ENCODE results near the gene LMNA.
A peak's percentile ranks its signal among the peaks of the same experiment; 100 is the strongest.
"Not testable (repeated sequence)": the region's sequence is repeated elsewhere in the genome, so short reads cannot be mapped to it uniquely, and the experiment has no call there.

The LMNA gene

DNA sequence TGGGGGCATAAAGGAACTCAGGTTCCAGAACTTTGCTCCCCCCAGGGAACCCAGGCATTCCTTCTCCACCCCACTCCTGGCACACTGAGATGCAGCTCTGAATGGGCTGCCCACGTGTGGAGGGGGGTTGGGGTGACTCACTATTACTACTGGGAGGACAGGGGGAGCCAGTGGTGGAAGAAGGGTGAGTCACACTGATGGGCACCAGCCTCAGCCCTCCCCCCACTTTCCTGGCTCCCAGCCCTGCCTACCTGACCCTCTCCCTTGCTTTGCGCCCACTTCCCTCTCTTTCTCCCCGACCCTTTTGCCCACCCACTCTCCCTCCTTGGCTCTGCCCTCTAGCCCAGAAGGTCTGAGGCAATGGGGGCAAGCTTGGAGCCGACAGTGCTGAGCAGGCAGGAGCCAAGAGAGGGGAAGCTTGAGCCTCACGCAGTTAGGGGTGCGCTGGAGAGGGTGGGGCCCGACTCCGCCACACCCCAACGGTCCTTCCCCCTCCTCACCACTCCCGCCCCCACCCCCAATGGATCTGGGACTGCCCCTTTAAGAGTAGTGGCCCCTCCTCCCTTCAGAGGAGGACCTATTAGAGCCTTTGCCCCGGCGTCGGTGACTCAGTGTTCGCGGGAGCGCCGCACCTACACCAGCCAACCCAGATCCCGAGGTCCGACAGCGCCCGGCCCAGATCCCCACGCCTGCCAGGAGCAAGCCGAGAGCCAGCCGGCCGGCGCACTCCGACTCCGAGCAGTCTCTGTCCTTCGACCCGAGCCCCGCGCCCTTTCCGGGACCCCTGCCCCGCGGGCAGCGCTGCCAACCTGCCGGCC lies at the start of gene LMNA:
Gene LMNA (plus strand): TSS at position 611 of the 818 bp plus-strand sequence. CDS start 208 bp downstream, outside the sequence.
- DNase-seq (ENCODE audit: low spot score), result peak; percentile 87

- DNase-seq (ENCODE audit: low spot score), result no peak
Measured at GRCh38 chr1:156065212-156065611, 49.3 kb upstream of the LMNA start.

GRCh38 chr1:156065871-156066270 lies 48.6 kb upstream of the LMNA start:
- DNase-seq (ENCODE audit: low spot score), result no peak

- DNase-seq (ENCODE audit: low spot score), result no peak
Measured at GRCh38 chr1:156067262-156067661, 47.2 kb upstream of the LMNA start.

GRCh38 chr1:156069490-156070455 lies 44.7 kb upstream of the LMNA start:
- DNase-seq (ENCODE audit: low spot score), result no peak

- no peak for DNase-seq (ENCODE audit: low spot score)
Measured at GRCh38 chr1:156070548-156070947, 44.0 kb upstream of the LMNA start.

DNA sequence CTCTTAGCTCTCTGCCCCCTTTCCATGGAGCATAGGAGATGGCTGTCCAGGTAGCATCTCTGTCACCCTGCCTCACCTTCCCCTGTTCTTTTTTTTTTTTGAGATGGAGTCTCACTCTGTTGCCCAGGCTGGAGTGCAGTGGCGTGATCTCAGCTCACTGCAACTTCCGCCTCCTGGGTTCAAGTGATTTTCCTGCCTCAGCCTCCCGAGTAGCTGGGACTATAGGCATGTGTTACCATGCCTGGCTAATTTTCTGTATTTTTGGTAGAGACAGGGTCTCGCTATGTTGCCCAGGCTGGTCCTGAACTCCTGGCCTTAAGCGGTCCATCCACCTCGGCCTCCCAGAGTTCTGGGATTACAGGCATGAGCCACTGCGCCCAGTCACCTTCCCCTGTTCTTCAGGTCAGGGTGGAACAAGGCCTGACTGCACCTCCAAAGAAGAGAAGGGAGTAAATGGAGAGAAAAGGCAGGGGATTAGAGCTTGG lies 43.1 kb upstream of the LMNA start:
- DNase-seq (ENCODE audit: low spot score), result not testable (repeated sequence)

DNA sequence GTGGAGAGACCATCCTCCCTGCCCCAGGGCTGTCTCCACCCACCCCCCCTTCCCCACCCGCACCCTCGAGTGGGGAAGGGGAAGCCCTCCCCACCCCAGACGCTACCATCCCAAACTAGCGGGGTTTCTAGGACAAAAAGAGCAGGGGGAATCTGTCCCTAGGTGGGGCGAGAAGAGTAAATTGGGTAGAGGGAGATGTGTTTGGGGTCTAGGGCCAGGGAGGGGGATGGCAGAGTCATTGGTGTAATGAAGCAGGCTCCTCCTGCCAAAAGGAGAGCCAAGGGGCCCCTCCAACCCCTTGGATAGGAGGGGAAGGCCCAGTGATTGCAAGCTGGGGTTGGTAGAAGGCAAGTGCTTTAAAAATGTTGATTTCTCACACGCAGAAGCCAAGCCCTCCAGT lies 42.3 kb upstream of the LMNA start:
- DNase-seq (ENCODE audit: low spot score), result no peak

DNA sequence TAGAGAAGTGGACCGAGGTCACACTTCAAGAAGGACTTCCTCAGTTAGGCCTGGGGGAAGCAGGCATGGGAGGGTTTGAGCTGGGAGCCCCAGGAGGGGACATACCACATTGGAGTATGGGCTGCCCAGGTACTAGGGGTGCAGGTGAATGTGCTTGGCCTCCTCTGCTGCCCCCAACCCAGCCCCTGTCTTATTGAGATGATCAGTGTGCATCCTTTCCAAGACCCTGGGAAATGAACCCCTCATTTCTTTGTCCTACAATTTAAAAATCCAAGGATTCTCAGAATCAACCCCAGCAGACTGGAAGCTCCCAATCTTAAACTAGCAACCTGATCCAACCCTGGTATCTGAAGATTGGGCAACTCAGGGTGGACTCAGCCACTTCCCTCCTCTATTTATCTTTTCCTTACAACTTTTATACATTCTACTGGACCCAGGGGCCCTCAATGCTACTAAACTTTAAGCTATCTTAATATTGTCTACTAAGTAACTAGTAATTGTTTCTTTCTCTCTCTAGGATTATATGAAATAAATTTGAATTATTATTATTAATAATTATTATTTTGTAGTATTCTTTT lies 41.3 kb upstream of the LMNA start:
- no peak for DNase-seq (ENCODE audit: low spot score)

- no peak for DNase-seq (ENCODE audit: low spot score)
Measured at GRCh38 chr1:156073740-156074139, 40.8 kb upstream of the LMNA start.

DNA sequence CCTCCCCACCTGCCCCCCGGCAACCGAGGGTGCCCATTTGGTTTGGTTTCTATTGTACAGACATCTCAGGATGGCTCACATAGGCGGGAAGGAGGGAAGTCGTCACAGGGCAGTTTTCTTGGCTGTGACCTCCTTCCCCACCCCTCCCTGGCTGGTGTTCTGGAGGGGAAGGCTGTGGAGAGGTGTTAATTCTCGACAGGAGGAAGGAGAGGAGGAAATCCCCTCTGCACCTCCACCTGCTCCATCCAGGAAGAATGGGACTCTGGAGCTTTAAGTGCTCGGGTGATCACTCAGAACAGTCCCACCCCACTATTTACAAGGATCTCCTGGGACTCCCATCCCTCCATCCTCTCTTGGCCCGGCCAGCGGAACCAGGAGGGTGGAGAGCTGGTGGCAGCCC lies 39.9 kb upstream of the LMNA start:
- DNase-seq (ENCODE audit: low spot score), result no peak

- DNase-seq (ENCODE audit: low spot score), result no peak
Measured at GRCh38 chr1:156075162-156075561, 39.3 kb upstream of the LMNA start.

DNA sequence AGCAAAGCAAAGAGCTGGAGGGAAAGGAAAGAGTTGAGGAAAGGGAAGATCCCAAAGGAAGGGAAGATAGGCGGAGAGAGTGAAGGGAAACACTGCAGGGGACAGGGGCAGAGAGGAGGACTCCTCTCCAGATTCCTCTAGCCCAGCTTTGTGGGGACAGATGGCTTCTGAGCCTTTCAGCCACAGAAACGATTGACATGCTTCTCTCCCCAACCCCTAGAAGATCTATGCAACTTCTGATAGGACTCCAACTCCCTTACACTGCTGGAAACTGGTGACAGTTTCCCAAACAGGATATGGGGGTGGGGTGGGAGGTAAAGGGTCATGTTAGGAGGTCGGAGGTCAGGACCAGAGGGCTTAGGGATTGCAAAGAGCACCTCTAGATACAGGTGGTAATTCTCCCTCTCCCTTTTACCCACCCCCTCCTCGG lies 38.7 kb upstream of the LMNA start:
- DNase-seq (ENCODE audit: low spot score), result no peak

- no peak for DNase-seq (ENCODE audit: low spot score)
Measured at GRCh38 chr1:156076609-156077429, 37.7 kb upstream of the LMNA start.

DNA sequence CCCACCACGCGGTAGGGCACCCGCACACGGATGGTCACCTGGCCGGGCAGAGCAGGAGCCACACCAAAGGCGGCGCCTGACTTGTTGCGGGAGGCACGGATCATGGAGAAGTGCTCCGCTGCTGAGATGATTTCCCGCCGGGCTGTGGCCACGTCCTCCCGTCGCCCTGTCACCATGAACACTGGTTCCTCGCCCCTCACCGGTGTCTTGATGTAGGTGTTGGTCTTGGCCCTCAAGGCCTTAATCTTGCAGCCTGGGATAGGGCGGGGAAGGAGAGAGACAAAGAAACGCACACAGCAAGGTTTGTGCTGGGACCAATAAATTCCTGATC lies 37.1 kb upstream of the LMNA start:
- no peak for DNase-seq (ENCODE audit: low spot score)

- DNase-seq (ENCODE audit: low spot score), result no peak
Measured at GRCh38 chr1:156078728-156079127, 35.8 kb upstream of the LMNA start.

DNA sequence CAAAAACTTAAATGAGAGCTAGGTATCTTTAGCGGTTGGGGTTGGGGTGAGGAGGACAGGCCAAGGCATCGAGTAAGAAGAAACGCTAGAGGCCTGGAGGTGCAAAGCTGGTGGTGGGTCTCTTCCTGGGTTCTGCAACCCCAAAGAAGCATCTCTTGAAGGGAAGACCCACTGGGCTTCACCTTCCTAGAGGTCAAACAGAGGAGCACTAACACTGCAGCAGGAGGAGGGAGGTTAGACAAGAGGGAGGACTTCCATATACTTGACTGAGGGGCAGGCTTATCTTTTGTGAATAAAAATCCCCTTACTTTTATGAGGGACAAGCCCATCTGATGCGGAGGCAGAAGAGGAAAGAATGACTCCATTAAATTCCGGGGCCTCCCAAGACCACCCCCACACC lies 34.7 kb upstream of the LMNA start:
- DNase-seq (ENCODE audit: low spot score), result no peak

DNA sequence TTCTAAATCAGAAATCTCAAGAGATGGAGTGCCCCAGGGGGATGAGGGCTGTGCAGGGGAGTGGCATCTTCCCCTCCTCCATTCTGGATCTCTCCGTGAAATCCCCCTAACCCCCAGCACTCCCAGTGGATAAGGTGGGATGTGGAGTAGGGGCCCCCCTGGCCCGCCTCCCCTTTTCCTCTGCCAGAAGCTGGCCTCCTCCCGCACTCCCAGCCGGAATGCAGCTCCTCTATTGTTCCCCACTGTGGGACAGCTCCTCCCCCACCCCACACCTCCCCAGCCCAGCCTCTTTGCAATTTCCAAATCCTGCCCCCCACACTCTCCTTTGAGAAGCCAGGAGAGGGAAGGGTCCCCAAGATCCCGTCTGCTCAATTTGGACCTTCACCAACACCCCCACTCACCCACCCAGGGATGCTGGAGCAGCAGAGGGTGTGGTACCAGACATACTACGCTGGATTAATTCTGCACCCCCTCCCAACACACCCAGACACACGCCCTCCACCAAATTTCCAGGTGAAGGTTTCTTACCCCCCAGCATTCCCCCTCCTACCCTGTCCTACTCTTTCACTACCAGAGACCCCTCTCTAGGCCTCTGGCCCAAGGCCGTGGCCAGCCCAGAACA lies 34.2 kb upstream of the LMNA start:
- DNase-seq (ENCODE audit: low spot score), result no peak

DNA sequence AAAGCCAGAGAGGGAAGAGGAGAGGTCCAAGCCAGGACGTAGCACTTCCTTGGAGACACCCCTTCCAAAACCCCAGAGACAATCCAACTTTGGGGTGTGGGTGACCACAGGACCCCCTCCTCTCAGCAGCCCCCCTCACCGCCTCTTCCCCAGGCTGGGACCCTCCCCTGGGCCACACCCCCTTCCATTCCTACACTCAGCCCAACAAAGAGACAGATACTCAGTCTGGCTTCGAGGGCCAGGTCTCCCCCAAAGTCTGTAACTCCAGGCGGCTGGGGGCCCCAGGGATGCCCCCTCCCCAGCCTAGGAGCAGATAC lies 33.7 kb upstream of the LMNA start:
- DNase-seq (ENCODE audit: low spot score), result no peak

- DNase-seq (ENCODE audit: low spot score), result no peak
Measured at GRCh38 chr1:156081180-156081916, 33.2 kb upstream of the LMNA start.

- DNase-seq (ENCODE audit: low spot score), result no peak
Measured at GRCh38 chr1:156081917-156082308, 32.6 kb upstream of the LMNA start.

Measured in hematopoietic multipotent progenitor cell treated with erythropoietin and hydrocortisone succinate and interleukin-3 and kit ligand, for 15 days (in vitro differentiated cells).